GM19035 (cell line): ENCODE data around the gene SDE2.

Experiments
- ATAC-seq: cut with Tn5 transposase; IDR thresholded peaks from one replicate; pipeline ENCODE4 v1.9.1; 2021; ENCODE audit not compliant: unreplicated experiment

SDE2 gene

DNA sequence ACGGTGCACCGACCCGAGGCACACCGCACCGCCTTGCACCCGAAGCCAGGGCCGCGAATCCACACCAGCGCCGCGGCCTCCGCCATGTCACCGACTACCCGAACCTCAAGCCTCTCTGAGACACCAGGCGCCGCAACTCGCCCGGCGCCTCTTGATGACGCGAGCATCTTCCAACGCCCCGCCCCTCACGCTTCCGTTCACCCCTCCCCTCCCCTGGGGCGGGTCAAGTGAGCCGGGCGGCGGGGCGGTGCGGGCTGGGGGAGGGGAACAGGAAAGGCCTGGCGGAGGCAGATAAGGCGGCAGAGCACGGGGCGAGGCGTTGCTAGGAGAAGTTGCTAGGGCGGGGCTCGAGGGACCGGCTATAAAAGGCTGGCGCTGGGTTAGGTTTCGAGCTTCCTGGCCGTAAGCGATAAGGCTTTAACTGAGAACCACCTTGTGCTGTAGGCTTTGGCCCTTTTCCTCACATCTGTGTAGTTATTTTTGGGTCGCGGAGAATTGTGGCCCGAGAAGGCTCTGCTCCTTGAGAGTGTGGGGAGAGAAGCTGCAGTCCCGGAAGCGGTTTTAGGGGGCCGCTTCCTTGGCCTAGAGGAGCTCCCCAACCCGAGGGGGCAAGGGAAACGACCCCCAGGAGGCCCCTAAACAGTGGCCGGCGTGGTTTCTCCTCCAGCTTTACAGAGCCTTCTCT is at the start of gene SDE2:
Gene SDE2 (minus strand): TSS at position 117 of the 685 bp plus-strand sequence. CDS start 31 bp downstream, at position 86.
- ATAC-seq = peak; percentile 84

DNA sequence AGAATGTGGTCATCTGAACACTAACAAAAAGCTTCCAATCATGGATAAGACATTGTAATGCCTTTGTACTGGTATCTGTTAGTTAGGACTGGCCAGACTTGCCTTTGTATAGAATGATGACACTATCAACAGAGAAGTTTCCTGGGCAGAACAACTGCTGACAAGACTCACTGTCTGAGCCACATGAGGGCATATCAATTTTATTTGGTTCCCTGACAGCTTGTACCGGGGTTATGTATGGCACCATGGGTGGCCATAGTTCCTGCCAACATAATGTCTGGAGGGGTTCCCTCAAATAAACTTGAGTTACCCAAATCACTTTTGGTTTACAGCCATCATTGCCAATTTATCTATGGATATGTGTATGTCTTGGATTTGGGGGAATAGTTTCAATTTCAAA is 49.7 kb upstream of the SDE2 start:
- no peak for ATAC-seq

DNA sequence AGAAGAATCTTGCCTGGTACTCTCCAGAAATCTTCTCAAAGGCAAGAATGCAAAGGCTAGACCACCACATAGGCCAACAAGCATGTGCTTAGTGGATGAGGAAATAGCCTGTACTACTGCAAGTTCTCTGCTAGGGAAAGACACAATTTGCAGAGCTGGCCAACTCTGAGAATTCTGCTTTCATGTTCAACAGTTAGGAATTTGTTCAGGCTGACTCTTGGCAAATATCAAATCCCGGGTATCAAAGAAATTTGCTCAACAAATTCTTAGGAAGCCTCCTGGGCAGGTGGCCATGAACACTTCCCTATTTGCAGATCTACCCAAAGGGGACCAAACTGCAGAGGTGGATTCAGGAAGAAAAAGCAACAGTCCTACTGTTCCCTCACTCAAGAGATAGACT is 48.4 kb upstream of the SDE2 start:
- ATAC-seq = no peak

DNA sequence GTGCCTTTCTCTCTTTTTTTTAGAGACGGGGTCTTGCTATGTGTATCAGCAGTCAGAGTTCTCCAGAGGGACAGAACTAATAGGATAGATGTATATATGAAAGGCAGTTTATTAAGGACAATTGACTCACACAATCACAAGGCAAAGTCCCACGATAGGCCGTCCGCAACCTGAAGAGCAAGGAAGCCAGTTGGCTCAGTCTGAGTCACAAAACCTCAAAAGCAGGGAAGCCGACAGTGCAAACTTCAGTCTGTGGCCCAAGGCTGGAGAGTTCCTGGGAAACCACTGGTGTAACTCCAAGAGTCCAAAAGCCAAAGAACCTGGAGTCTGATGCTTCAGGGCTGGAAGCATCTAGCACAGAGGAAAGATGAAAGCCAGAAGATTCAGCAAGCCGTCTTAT is 47.1 kb upstream of the SDE2 start:
- ATAC-seq = no peak

DNA sequence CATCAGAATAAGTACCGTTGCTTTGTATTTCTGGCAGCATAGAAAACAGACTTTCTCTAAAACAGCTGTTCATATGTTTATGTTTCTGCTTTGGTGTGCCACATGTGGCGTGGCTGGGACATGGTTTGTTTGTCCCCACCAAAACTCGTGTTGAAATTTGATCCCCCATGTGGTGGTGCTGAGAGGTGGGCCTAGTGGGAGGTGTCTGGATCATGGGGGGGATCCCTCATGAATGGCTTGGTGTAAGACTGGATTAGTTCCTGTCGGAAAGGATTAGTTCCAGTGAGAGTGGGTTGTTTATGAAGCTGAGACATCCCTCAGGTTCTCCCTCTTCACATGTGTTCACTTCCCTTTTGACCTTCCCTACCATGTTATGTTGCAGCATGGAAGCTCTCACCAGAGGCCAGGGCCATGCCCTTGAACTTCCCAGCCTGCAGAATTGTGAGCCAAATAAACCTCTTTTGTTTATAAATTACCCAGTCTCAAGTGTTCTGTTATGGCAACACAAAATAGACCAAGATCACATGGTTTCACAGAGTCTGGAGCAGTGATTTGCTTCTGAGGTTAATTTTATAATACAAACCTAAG is 45.5 kb upstream of the SDE2 start:
- ATAC-seq = no peak

DNA sequence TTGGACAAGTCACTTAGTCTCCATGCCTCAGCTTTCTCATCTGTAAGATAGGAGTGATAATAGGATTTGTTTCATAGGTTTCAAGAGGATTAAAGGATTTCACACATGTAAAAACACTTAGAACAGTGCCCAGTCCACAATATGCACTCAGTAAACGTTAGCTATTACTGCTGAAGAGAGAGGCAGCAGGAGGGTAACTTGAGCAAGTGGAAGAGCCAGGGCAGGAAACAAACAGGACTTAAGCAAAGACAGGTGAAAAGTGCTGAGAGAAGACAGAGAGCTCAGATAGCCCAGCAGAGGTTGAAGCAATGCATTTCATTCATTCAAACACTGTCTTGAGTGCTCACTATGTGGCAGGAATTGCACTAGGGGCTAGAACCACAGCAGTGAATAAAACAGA is 42.3 kb upstream of the SDE2 start:
- ATAC-seq = no peak

DNA sequence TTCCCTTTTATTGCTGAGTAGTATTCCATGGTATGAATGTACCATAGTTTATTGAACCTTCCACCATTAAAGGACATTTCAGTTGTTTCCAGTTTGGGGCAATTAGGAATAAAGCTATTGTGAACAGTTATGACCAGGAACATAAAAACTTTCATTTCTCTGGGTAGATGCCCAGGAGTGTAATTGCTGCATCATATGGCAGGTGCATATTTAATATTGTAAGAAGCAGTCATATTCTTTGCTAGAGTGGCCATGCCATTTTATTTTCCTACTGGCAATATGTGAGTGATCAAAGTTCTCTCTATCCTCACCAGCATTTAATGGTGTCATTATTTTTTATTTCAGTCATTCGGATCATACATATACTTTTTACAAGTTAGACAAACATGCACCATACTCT is 39.5 kb upstream of the SDE2 start:
- no peak for ATAC-seq

DNA sequence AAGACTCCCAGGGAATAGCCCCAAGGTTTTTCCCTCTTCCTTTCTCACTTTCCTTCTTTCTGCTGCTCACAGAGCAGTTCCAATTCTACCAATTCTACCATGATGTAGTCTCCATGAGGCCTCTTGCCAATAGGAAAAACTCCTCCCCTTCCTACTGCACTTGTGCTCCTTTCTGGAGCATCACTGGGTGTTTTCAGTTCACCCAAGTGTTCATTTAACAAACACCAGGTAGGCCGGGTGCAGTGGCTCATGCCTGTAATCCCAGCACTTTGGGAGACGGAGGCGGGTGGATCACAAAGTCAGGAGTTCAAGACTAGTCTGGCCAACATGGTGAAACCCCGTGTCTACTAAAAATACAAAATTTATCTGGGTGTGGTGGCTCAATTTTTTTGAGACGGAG is 36.8 kb upstream of the SDE2 start:
- ATAC-seq = no peak

DNA sequence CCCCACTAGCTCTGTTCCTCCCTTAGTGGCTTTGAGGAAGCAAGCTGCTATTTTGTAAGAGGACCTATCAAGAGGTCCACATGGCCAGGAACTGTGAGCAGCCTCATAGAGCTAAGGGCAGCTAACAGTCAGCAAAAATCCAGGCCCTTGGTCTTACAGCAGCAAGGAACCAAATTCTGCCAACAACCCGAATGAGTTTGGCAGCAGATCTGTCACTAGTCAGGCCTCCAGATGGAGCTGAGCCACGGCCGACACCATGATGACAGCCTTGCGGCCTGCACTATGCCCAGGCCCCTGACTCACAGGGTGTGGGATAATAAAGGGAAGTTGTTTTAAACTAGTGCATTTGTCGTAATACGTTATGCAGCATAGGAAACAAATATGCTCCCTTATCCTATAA is 35.3 kb upstream of the SDE2 start:
- ATAC-seq = no peak

DNA sequence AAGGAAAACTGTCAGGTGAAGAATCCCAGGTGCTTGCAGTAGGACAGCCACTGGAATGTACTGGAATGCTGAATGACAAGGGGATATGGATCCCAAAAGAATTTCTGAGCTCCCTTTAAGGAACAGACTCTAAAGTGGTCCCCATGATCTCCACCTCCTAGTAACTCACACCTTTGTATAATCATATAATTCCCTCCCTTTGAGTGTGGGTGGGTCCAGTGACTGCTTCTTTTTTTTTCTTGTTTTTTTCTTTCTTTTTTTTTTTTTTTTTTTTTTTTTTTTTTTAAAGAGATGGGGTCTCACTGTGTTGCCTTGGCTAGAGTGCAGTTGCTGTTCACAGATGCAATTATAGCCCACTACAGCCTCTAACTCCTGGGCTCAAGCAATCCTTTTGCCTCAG is 34.8 kb upstream of the SDE2 start:
- no peak for ATAC-seq

DNA sequence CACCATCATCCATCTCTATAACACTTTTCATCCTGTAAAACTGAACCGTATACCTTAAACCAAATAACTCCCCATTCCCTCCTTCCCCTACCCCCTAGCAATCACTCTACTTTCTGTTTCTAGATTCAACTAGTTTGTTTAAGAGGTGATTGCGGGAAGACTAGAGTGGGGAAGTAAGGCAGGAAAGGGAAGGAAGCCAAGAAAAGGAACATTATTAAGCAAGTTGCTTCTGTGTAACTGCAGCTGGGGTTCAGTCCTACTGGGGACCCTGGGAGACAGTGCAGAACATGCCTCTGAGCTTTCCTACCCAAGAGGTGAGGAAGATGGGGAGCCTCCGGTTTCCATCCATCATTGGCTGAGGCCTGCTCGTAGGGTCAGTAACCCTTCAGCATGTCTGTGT is 34.4 kb upstream of the SDE2 start:
- no peak for ATAC-seq

DNA sequence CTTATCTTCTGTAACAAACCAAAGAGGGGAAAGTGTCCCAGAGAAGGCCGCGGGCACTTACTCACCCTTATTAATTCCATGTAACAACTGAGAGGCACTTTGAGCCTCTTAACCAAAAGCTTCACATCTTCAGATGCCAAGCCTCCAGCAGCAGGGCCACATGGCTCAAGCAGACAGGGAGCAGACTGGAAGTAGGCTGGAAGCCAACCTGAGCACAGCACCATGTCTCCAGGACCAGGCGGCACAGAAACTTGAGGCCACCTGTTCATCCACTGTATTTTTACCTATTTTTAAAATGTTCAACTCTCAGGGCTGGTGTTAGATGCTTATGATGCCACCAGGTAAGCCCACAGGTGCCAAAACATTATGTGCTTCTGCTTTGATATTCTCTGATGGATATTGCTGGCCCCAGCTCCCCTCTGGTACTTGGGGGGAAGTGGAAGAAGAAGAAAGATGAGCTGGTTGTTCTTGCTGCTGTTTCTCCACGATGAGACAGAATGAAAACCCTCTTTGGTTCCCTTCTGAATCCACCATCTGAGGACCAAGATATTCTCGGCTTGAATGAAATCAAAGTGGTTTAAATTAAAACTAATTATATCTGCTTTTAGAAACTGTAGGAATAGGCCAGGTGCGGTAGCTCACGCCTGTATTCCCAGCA is 30.6 kb upstream of the SDE2 start:
- no peak for ATAC-seq

DNA sequence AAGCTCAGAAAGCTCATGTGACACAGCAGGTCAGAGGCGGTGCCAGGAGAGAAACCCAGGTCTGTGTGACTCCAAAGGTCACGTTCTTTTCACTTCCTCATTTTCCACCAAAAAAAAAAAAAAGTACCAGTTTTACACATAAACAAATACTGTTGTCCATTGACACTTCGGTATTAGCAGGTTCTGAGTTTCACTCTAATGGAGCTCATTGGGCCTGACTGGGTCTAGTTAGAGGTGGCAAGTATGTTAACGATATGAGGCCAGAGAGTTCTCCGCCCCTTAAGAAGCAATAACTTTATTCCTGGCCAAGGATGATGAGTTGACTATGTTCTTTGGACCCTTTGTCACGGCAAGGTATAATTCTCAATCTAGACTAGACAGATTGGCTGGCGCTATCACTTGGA is 30.0 kb upstream of the SDE2 start:
- peak; percentile 90 for ATAC-seq

DNA sequence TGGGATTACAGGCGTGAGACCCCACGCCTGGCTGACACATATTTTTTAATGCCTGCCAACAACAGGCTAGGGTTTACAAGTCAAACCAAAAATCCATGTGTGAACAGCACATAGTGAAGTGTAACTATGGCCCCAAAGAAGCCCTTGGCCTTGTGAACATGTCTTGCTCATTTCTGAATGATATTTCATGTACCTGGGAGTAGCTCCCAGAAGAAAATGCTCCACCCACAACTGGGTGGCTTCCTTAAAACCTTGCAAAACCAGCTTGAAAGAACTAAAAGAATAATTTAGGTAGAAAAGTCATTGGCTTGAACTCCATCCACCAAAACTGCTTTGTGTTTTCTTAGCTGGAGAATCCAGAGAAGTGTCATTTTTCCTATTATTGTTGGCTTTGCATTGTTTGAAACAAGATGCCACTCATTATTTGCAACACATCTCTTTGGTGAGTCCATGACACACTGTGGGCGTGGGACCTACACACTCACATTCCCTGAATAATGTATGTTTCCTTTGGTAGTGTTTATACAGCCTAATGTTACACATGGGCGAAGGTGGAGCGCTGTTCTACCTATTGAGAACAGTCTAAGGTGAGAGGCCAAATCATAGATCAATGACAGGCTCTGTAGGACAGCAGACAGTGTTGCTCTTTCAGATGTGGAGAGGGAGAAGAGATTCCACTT is 28.5 kb upstream of the SDE2 start:
- no peak for ATAC-seq

DNA sequence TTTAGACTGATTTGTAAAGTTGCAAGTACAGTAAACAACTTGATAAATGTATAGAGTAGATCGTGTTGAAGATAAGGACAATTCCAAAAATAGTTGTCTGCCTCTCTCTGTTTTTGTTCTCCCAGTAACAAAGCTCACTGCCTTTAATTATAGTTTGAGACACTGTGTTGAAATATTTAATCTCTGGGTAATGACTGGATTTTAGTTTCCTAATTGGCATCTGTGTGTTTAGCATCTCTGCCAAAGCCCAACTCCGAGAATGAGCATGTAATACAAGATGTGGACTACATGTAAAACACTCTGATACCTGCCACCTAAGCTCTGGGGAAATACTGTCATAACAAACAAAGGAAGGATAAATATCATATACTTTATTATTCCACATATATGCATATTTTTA is 27.7 kb upstream of the SDE2 start:
- no peak for ATAC-seq

DNA sequence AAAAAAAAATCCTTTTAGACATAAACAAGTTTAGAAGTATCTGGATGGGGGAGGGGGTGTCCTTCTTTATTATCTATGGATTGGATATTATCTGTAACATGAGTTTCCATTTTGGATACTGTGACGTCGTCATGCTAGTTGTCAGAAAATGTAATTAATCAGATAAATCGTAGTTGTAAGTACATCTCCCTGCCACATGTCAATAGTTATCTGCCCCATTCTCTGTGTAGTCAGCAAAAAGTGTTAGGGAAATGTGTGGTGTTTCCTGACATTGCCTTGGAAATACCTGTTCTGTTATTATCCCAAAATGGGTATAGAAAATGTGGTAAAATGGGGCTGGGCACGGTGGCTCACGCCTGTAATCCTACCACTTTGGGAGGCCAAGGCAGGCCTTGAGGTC is 24.6 kb upstream of the SDE2 start:
- no peak for ATAC-seq

DNA sequence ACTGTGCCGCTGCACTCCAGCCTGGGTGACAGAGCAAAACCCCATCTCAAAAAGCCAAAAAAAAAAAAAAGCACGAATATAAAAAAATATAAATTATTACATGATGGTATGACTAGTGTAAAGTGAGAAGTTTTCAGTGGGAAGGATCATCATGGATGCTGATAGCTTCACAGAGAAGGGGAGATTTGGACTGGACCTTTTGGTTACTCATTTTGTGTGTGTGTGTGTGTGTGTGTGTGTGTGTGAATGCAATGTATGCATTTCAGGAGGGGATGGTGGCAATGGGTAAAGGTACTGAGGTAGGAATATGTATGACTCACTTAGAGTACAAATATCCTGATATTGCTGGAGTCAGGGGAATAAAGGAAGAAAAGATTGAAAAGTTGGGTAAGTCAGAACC is 22.7 kb upstream of the SDE2 start:
- ATAC-seq = no peak

DNA sequence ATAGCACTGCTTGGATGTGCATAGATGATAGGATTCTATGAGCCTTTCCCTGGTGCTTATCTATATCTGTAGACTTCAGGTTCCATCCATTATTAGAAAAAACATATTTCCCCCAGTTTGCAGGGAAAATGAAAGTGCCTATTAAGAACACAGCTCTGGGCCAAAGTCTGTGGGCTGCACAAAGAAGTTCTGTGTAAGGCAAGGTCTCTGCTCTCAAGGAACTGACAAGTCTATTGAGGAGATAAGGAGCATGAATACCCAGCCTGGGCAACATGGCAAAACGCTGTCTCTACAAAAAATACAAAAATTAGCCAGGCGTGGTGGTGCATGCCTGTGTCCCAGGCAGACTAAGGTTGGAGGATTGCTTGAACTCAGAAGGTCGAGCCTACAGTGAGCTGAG is 22.3 kb upstream of the SDE2 start:
- no peak for ATAC-seq

DNA sequence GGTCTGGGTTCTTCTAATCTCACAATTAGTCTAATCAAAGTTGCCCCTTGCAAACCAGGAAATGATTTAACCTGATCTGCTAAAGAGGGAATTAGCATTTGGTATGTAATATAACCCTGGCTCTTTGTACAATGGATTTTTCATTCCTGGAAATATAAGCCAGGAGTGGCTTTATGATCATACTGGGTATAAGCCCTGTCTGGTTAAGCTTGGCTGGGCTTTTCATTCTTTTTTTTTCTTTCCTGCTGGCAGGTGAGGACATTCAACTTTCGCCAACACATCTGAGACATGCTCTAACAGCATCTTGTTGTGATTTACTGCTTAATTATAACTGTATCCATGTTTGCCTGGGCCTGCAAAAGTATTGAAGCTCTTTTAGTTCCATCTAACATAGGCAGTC is 20.4 kb upstream of the SDE2 start:
- ATAC-seq = no peak

DNA sequence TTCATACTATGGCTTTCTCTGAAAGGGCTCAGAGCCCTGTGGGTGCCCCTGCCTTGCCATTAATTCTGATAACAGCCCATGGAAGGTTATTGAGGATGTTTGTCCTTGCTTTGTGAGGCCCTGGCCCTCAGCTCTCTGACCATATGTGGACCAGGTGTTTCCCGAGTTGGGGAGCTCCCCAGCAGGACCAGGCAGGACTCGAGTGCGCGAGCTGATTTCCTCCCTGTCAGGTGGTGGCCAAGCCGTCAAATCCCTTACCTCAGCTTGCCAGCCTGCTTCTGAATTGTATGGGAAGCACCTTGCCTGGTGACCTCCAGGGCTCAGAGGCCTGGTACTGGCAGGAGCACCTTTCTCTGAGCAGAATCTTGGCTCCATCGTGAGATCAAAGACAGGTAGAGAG is 17.9 kb upstream of the SDE2 start:
- ATAC-seq = no peak

DNA sequence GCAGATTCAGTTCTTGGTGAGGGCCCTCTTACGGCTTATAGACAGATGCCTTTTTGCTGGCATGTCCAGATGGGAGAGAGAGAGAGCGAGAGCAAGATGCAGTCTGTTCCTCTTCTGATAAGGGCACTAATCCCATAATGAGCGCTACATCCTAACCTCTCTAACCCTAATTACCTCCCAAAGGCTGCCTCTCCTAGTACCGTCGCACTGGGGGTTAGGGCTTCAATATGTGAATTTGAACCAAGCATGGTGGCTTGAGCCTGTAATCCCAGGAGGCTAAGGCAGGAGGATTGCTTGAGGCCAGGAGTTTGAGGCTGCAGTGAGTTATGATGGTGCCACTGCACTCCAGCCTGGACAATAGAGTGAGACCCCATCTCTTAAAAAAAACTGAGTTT is 10.5 kb upstream of the SDE2 start:
- no peak for ATAC-seq
